DMS 273 (cell line): ENCODE data around the gene RNF17.

Experiments used
- DNase-seq: peaks from one replicate; lab custom pipeline; 2025; ENCODE audit not compliant: unreplicated experiment; lab: John Stamatoyannopoulos, UW

RNF17 gene

GRCh38 chr13:24858953-24859352 lies 95.0 kb downstream of the RNF17 start:
- no peak for DNase-seq

GRCh38 chr13:24860770-24861169 lies 96.8 kb downstream of the RNF17 start:
- DNase-seq = no peak

- DNase-seq = no peak
Observed at GRCh38 chr13:24861617-24862362, 97.8 kb downstream of the RNF17 start.

GRCh38 chr13:24863748-24864540 lies 100.0 kb downstream of the RNF17 start:
- DNase-seq = no peak

- no peak for DNase-seq
Observed at GRCh38 chr13:24864579-24864978, 100.6 kb downstream of the RNF17 start.

GRCh38 chr13:24865163-24865953 lies 101.4 kb downstream of the RNF17 start:
- no peak for DNase-seq

- DNase-seq = no peak
Observed at GRCh38 chr13:24866488-24866887, 102.5 kb downstream of the RNF17 start.

- no peak for DNase-seq
Observed at GRCh38 chr13:24868874-24869273, 104.9 kb downstream of the RNF17 start.

GRCh38 chr13:24870380-24870760 lies 106.4 kb downstream of the RNF17 start:
- DNase-seq = no peak

- no peak for DNase-seq
Observed at GRCh38 chr13:24875566-24875965, 111.6 kb downstream of the RNF17 start.

- DNase-seq = no peak
Observed at GRCh38 chr13:24877531-24877930, 113.6 kb downstream of the RNF17 start.

GRCh38 chr13:24878340-24878739 lies 114.4 kb downstream of the RNF17 start:
- DNase-seq = no peak

- no peak for DNase-seq
Observed at GRCh38 chr13:24882665-24883064, 118.7 kb downstream of the RNF17 start.

GRCh38 chr13:24887759-24888158 lies 123.8 kb downstream of the RNF17 start:
- DNase-seq = no peak

- no peak for DNase-seq
Observed at GRCh38 chr13:24888291-24888931, 124.4 kb downstream of the RNF17 start.

- no peak for DNase-seq
Observed at GRCh38 chr13:24890256-24890655, 126.3 kb downstream of the RNF17 start.

- no peak for DNase-seq
Observed at GRCh38 chr13:24891476-24892108, 127.6 kb downstream of the RNF17 start.

- DNase-seq = no peak
Observed at GRCh38 chr13:24892829-24893228, 128.9 kb downstream of the RNF17 start.

- no peak for DNase-seq
Observed at GRCh38 chr13:24893863-24894262, 129.9 kb downstream of the RNF17 start.

- no peak for DNase-seq
Observed at GRCh38 chr13:24894277-24894971, 130.5 kb downstream of the RNF17 start.
